Activated naive CD8-positive, alpha-beta T cell treated with anti-CD3 and anti-CD28 coated beads for 36 hours (primary cell): ENCODE data around the gene DPH6. TPM values are rescaled to one million over a fixed set of nuclear protein-coding genes. Genes with fewer than 3 reads are reported as not detected.

ENCODE experiments used
- DNase-seq: peaks from one replicate; pipeline ENCODE4 v3.0.0; 2021
- H3K27ac Mint-ChIP-seq: one replicate; pipeline ENCODE4 v1.8.0; 2022; ENCODE audit warnings: mild to moderate bottlenecking, moderate library complexity, mixed read lengths
- H3K27me3 Mint-ChIP-seq: one replicate; pipeline ENCODE4 v1.8.0; 2022; ENCODE audit warnings: mild to moderate bottlenecking, mixed read lengths
- H3K36me3 Mint-ChIP-seq: one replicate; pipeline ENCODE4 v1.8.0; 2021; ENCODE audit warnings: mild to moderate bottlenecking, mixed read lengths
- H3K4me1 Mint-ChIP-seq: one replicate; pipeline ENCODE4 v1.8.0; 2021; ENCODE audit warnings: mixed read lengths
- H3K4me3 Mint-ChIP-seq: one replicate; pipeline ENCODE4 v1.8.0; 2022; ENCODE audit warnings: mild to moderate bottlenecking, moderate library complexity, mixed read lengths
- H3K9me3 Mint-ChIP-seq: one replicate; pipeline ENCODE4 v1.8.0; 2022; ENCODE audit warnings: mixed read lengths
- total RNA-seq, 2 experiments: library from RNA; stranded (reverse); gene quantifications; one replicate each; pipeline ENCODE4 v1.2.3, GENCODE V29; 2021

Gene DPH6
- total RNA-seq, 2 experiments from 2014 or later, result 9.8 to 13.1 TPM

GRCh38 chr15:35325374-35325941 is 220.5 kb downstream of the DPH6 start:
- Mint-ChIP-seq H3K4me3 (no peak overlapping the region), H3K36me3 (no peaks in the 10 kb centered on the region), H3K27ac (no peak overlapping the region), H3K4me1 (no peaks in the 10 kb centered on the region), H3K27me3 (no peaks in the 10 kb centered on the region), H3K9me3 (no peaks in the 10 kb centered on the region)
- no peak for DNase-seq

GRCh38 chr15:35323141-35323540 is 222.8 kb downstream of the DPH6 start:
- no peak overlapping the region for H3K4me3 Mint-ChIP-seq

GRCh38 chr15:35321926-35322325 is 224.0 kb downstream of the DPH6 start:
- Mint-ChIP-seq H3K36me3 (no peaks in the 10 kb centered on the region), H3K4me3 (no peak overlapping the region), H3K27ac (no peak overlapping the region), H3K4me1 (no peaks in the 10 kb centered on the region), H3K9me3 (no peaks in the 10 kb centered on the region), H3K27me3 (no peaks in the 10 kb centered on the region)
- DNase-seq, result no peak

More at GRCh38 chr15:35323141-35323540, 222.8 kb downstream of the DPH6 start:
- no peak for DNase-seq
- H3K27me3 Mint-ChIP-seq, result no peaks in the 10 kb centered on the region
- no peaks in the 10 kb centered on the region for H3K4me1 Mint-ChIP-seq
- no peaks in the 10 kb centered on the region for H3K36me3 Mint-ChIP-seq
- H3K27ac Mint-ChIP-seq, result no peak overlapping the region
- no peaks in the 10 kb centered on the region for H3K9me3 Mint-ChIP-seq

- H3K27ac Mint-ChIP-seq, result no peak overlapping the region
- H3K4me1 Mint-ChIP-seq, result no peaks in the 10 kb centered on the region
- no peaks in the 10 kb centered on the region for H3K36me3 Mint-ChIP-seq
- H3K27me3 Mint-ChIP-seq, result no peaks in the 10 kb centered on the region
- DNase-seq, result no peak
- no peak overlapping the region for H3K4me3 Mint-ChIP-seq
- no peaks in the 10 kb centered on the region for H3K9me3 Mint-ChIP-seq
Measured at GRCh38 chr15:35320911-35321310, 225.1 kb downstream of the DPH6 start.
